Central memory CD4-positive, alpha-beta T cell (primary cell): ENCODE results near the gene GABRB2.
"Not testable (repeated sequence)": the region's sequence is repeated elsewhere in the genome, so short reads cannot be mapped to it uniquely, and the experiment has no call there.

Experiments
- DNase-seq: peaks from one replicate; pipeline ENCODE4 v3.0.0; 2022

GABRB2 gene

DNA sequence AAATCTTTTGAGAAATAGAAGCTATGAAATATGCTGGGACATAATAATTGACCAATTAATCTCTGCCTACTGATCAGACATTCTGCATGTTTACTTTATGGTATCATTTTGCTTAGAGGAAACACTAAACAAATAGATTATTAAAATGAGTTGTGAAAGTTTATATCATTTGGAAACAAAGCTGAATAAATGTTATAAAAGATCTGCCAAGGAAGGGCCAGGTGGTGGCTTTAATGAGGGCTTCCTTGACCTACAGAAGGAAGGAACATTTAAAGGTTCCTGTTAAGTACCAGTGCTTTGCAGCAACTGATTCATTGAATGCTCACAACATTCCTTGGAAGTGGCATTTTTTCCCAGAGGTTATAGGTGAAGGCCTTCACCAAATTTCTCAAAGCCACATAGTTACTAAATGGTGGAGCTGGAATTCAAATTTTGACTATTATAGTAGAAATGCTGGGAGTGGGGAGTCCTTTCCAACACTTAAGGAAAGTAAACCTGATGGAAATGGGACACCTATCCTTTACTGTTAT is 250.7 kb downstream of the GABRB2 start:
- DNase-seq, result no peak

DNA sequence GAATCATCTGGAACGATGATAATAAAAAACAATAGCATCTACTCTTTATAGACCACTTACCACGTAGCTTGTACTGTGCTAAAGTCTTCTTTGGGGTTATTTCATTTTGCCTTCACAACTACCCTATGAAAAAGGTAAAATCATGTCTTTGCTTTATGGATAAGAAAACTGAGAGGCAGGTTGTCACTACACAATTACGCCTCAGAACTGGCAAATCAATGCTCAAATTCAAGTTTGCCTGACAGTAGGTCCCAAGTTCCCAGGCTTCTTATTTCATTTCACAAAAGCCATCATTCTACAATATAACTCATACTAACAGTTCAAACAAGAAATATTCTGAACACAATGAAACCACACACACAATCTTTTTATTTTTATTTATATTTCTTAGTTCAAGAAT is 258.5 kb downstream of the GABRB2 start:
- no peak for DNase-seq

GRCh38 chr5:161287436-161287835 is 259.1 kb downstream of the GABRB2 start:
- no peak for DNase-seq

GRCh38 chr5:161286066-161286655 is 260.4 kb downstream of the GABRB2 start:
- DNase-seq, result no peak

DNA sequence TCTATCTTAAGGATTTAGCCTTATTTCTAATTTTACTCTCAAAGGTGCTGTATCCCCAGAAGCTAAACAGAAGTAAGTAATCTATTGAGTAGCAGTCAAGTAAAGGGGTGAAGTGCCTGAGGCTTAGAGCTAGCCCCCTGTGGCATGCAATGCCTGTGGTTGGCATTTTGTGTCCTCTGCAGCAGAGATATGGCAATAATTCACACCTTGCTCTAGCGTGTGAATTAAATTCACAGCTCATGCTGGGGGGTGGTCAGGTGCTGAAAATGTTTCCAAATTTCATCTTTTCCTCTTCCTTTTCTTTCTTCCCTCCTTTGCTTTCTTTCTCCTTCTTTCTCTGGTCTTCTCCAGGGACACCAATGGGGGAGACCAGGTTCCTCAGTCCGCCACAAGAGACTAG is 262.1 kb downstream of the GABRB2 start:
- no peak for DNase-seq

GRCh38 chr5:161283296-161283695 is 263.2 kb downstream of the GABRB2 start:
- no peak for DNase-seq

GRCh38 chr5:161278739-161279660 is 267.5 kb downstream of the GABRB2 start:
- DNase-seq, result no peak

GRCh38 chr5:161277011-161277410 is 269.5 kb downstream of the GABRB2 start:
- DNase-seq, result no peak

- no peak for DNase-seq
Measured at GRCh38 chr5:161274951-161275350, 271.6 kb downstream of the GABRB2 start.

DNA sequence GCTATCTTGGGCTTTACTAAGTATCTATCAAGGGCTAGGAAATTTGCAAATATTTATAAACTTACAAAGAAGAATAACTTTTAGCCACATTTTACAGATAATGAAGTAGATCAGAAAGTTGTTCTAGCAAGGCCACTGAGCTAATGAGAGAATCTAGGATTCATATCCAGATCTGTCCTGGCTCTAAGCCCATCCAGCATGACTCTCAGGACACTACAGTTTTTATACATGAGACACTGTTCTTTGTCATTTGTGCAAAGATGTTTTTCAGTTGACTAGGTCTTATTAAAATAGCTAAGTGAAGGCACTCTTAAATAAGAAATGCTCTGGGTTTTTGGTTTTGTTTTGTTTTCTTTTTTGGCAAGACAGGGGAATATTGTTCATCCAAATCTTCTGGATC is 273.1 kb downstream of the GABRB2 start:
- DNase-seq, result no peak

- no peak for DNase-seq
Measured at GRCh38 chr5:161271816-161272215, 274.7 kb downstream of the GABRB2 start.

- DNase-seq, result no peak
Measured at GRCh38 chr5:161269125-161269524, 277.4 kb downstream of the GABRB2 start.

DNA sequence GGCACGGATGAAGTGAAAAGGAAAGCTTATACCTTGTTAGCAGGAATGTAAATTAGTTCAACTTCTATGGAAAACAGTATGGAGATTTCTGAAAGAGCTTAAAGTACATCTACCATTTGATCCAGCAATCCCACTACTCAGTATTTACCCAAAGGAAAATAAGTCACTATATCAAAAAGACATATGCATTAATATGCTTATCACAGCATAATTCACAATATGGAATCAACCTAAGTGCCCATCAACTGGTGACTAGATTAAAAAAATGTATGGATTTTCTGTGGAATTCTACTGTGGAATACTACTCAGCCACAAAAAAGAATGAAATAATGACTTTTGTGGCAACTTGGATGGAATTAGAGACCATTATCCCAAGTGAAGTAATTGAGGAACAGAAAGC is 279.6 kb downstream of the GABRB2 start:
- no peak for DNase-seq

- DNase-seq, result no peak
Measured at GRCh38 chr5:161265006-161265405, 281.5 kb downstream of the GABRB2 start.

DNA sequence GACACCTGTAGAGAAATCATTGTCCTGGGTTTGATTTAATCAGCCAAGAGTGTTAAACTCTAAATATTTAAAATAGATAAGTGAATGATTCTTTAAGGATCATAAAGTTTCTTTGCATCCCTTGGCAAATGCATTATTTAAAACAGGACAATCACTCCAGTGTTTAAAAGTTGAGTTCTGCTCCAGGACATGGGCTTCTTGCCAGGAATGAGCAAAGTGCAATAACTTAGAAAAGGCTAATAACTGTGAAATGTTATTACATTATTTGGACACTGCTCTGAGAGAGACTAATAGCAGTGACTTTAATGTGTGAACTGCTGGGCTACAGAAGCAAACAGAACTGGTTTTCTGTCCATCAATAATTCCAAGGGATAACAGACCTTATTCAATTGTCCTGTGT is 283.3 kb downstream of the GABRB2 start:
- DNase-seq, result no peak

DNA sequence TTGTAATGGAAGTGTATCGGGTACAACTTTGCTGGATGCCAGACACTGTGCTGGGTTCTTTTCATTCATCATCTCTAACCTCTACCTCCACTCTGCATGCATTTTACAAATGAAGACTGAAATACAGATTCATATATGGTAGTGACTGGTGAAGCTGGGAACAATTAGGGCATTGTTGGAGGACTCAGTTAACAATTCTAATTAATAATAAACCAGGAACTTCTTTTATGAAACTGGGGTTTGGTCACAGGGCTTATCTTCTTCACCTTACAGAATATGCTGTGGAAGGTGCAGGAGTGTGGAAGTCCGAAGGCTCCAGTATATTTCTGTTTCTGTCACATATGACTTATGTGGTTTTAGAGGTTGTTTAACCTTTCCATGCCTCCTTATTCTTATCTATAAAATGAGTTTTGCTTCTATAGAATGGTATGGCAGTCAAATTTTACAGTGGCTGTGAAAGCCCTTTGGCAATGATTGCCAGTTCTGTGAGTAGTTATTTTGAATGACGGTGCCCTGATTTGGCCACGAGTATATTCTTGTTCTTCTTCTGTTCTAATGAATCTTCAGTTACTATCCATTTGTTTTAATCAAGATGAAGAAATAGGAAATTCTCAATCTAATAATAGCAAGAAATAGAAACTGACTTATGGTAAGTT is 284.7 kb downstream of the GABRB2 start:
- no peak for DNase-seq

GRCh38 chr5:161258438-161258837 is 288.1 kb downstream of the GABRB2 start:
- no peak for DNase-seq

GRCh38 chr5:161256957-161257356 is 289.6 kb downstream of the GABRB2 start:
- no peak for DNase-seq

GRCh38 chr5:161252955-161253354 is 293.6 kb downstream of the GABRB2 start:
- not testable (repeated sequence) for DNase-seq

DNA sequence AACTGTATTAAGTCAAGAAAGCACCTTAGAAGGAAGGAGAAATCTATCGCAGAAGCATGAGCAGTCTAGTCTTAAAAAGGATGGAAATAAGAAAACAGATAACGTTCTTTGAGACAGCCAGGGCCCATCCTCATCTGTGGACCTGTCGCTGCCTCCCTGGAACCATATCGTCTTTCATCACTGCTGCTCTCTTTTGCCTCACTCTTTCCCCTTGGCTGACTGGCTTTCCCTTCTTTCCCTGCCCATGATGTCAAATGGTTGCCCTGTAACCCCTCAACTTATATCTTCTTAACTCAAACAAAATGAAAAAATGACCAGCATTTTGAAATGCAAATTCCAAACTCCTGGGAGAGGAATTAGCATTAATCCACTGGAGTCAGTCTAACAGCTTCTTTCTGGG is 299.8 kb downstream of the GABRB2 start:
- DNase-seq, result no peak

GRCh38 chr5:161245846-161246245 is 300.7 kb downstream of the GABRB2 start:
- DNase-seq, result not testable (repeated sequence)
